ENCODE results near the gene CD2AP. TPM values are rescaled to one million over a fixed set of nuclear protein-coding genes. Genes with fewer than 3 reads are reported as not detected.
A peak's percentile ranks its signal among the peaks of the same experiment; 100 is the strongest.
"Not testable (repeated sequence)": the region's sequence is repeated elsewhere in the genome, so short reads cannot be mapped to it uniquely, and the experiment has no call there.

Gene CD2AP
- total RNA-seq, 1 donor from 2014 or later, result 25.8 TPM

- no peak for ATAC-seq
Measured at GRCh38 chr6:47457370-47457769, 20.2 kb upstream of the CD2AP start.

GRCh38 chr6:47464052-47464451 lies 13.5 kb upstream of the CD2AP start:
- peak; percentile 57 for ATAC-seq

GRCh38 chr6:47465117-47465516 lies 12.5 kb upstream of the CD2AP start:
- ATAC-seq, result no peak

GRCh38 chr6:47471911-47472310 lies 5.7 kb upstream of the CD2AP start:
- no peak for ATAC-seq

GRCh38 chr6:47473791-47474346 lies 3.7 kb upstream of the CD2AP start:
- no peak for ATAC-seq

GRCh38 chr6:47475319-47475816 lies 2.2 kb upstream of the CD2AP start:
- no peak for ATAC-seq

GRCh38 chr6:47476781-47477496 lies 650 bp upstream of the CD2AP start:
- ATAC-seq, result no peak

- peak; percentile 55 for ATAC-seq
Measured at GRCh38 chr6:47478233-47479139, 897 bp downstream of the CD2AP start.

- no peak for ATAC-seq
Measured at GRCh38 chr6:47479140-47479508, 1.5 kb downstream of the CD2AP start.

- no peak for ATAC-seq
Measured at GRCh38 chr6:47479874-47480273, 2.3 kb downstream of the CD2AP start.

GRCh38 chr6:47481213-47481612 lies 3.6 kb downstream of the CD2AP start:
- not testable (repeated sequence) for ATAC-seq

- ATAC-seq, result no peak
Measured at GRCh38 chr6:47481806-47482205, 4.2 kb downstream of the CD2AP start.

- ATAC-seq, result no peak
Measured at GRCh38 chr6:47483516-47483852, 5.9 kb downstream of the CD2AP start.

- no peak for ATAC-seq
Measured at GRCh38 chr6:47483853-47484546, 6.4 kb downstream of the CD2AP start.

GRCh38 chr6:47484616-47485015 lies 7.0 kb downstream of the CD2AP start:
- peak; percentile 46 for ATAC-seq

GRCh38 chr6:47485083-47485482 lies 7.5 kb downstream of the CD2AP start:
- ATAC-seq, result no peak

- ATAC-seq, result peak; percentile 70
Measured at GRCh38 chr6:47485491-47486135, 8.0 kb downstream of the CD2AP start.

- no peak for ATAC-seq
Measured at GRCh38 chr6:47489995-47490394, 12.4 kb downstream of the CD2AP start.

GRCh38 chr6:47490676-47491075 lies 13.1 kb downstream of the CD2AP start:
- no peak for ATAC-seq

GRCh38 chr6:47492355-47492754 lies 14.8 kb downstream of the CD2AP start:
- ATAC-seq, result no peak

GRCh38 chr6:47495207-47495606 lies 17.6 kb downstream of the CD2AP start:
- ATAC-seq, result no peak

GRCh38 chr6:47495954-47496545 lies 18.5 kb downstream of the CD2AP start:
- ATAC-seq, result no peak
